ENCODE results near the gene MACROD2. TPM values are rescaled to one million over a fixed set of nuclear protein-coding genes. Genes with fewer than 3 reads are reported as not detected.

MACROD2 gene
- total and polyA plus RNA-seq, 2 experiments from 2014 or later: 2.8 to 4.3 TPM

GRCh38 chr20:14956026-14956425, 960.7 kb downstream of the MACROD2 start (continued):
- TF ChIP-seq, protein P1, sequence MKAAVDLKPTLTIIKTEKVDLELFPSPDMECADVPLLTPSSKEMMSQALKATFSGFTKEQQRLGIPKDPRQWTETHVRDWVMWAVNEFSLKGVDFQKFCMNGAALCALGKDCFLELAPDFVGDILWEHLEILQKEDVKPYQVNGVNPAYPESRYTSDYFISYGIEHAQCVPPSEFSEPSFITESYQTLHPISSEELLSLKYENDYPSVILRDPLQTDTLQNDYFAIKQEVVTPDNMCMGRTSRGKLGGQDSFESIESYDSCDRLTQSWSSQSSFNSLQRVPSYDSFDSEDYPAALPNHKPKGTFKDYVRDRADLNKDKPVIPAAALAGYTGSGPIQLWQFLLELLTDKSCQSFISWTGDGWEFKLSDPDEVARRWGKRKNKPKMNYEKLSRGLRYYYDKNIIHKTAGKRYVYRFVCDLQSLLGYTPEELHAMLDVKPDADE (IDR thresholded peaks at IDR 0.05): no peak
- TF ChIP-seq STAT1 (IDR thresholded peaks at IDR 0.05; ENCODE audit: unreplicated experiment) (no peak), NANOG (IDR thresholded peaks at IDR 0.05; ENCODE audit: borderline replicate concordance) (no peak), CTCF (conservative IDR thresholded peaks at IDR 0.05; ENCODE audit: low read depth in 2 of 2) (no peak), REST (IDR thresholded peaks at IDR 0.05; ENCODE audit: unreplicated experiment) (no peak), ZNF331 (CRISPR knock-in tag; IDR thresholded peaks at IDR 0.05; ENCODE audit: low read depth) (no peak), EZH2 (IDR thresholded peaks at IDR 0.05; ENCODE audit: low read depth, unreplicated experiment) (no peak)

DNA sequence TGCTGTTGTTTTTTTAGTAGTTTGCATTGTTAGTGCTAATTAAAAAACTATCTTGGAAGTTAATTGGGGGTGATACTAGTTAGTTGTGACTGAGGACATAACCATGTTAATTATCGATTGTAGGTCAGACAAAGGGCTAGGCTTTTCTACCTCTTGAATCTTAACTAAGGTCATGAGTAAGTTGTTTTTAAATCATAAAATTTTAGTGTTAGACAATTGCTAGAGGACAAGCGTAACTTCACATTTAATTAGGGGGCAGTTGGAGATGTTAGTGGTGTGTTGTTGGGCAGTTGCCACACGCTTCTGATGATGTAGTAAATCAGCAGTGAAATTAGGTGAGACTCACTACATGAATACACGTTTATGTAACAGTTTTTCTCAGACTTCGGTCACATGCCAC, 961.2 kb downstream of the MACROD2 start:
- H3K4me3 Mint-ChIP-seq: no peak overlapping the region
- 0 out of 2 replicates have a peak, but pooled peaks cover under 1% of the 10 kb centered on the region for H3K9me2 ChIP-seq (ENCODE audit: insufficient read depth)
- H2AFZ ChIP-seq: no peak overlapping the region
- H4K20me1 ChIP-seq (replicated peaks; ENCODE audit: insufficient read depth): no peaks in the 10 kb centered on the region
- H3K9me3 Mint-ChIP-seq: no peaks in the 10 kb centered on the region; the same call in 2 of the 3 replicates
- peak overlapping the region; percentile 44; the same call in 1 of the 2 replicates for H3K27ac Mint-ChIP-seq
- no peak for ATAC-seq
- H3K27ac ChIP-seq (ENCODE audit: low read depth): no peak overlapping the region
- H3K36me3 Mint-ChIP-seq (ENCODE audit: low read depth): no peaks in the 10 kb centered on the region
- H3K27me3 Mint-ChIP-seq (ENCODE audit: insufficient read depth, low read depth, poor library complexity): peaks cover 3% of the 10 kb centered on the region
- peaks cover 5% of the 10 kb centered on the region for H3K4me1 ChIP-seq (ENCODE audit: insufficient read depth)
- H3K4me3 ChIP-seq: no peak overlapping the region
- H3F3A ChIP-seq (replicated peaks; ENCODE audit: low read depth): no peaks in the 10 kb centered on the region
- no peak overlapping the region for H3K4me2 ChIP-seq
- H3K27me3 ChIP-seq (ENCODE audit: insufficient read depth): no peaks in the 10 kb centered on the region
- H3K36me3 ChIP-seq (ENCODE audit: insufficient read depth): no peaks in the 10 kb centered on the region
- peaks cover 28% of the 10 kb centered on the region for H3K4me1 Mint-ChIP-seq
- H3K79me2 ChIP-seq (replicated peaks; ENCODE audit: insufficient read depth): no peaks in the 10 kb centered on the region
- DNase-seq (ENCODE audit: low spot score): no peak
- TF ChIP-seq, protein P2, sequence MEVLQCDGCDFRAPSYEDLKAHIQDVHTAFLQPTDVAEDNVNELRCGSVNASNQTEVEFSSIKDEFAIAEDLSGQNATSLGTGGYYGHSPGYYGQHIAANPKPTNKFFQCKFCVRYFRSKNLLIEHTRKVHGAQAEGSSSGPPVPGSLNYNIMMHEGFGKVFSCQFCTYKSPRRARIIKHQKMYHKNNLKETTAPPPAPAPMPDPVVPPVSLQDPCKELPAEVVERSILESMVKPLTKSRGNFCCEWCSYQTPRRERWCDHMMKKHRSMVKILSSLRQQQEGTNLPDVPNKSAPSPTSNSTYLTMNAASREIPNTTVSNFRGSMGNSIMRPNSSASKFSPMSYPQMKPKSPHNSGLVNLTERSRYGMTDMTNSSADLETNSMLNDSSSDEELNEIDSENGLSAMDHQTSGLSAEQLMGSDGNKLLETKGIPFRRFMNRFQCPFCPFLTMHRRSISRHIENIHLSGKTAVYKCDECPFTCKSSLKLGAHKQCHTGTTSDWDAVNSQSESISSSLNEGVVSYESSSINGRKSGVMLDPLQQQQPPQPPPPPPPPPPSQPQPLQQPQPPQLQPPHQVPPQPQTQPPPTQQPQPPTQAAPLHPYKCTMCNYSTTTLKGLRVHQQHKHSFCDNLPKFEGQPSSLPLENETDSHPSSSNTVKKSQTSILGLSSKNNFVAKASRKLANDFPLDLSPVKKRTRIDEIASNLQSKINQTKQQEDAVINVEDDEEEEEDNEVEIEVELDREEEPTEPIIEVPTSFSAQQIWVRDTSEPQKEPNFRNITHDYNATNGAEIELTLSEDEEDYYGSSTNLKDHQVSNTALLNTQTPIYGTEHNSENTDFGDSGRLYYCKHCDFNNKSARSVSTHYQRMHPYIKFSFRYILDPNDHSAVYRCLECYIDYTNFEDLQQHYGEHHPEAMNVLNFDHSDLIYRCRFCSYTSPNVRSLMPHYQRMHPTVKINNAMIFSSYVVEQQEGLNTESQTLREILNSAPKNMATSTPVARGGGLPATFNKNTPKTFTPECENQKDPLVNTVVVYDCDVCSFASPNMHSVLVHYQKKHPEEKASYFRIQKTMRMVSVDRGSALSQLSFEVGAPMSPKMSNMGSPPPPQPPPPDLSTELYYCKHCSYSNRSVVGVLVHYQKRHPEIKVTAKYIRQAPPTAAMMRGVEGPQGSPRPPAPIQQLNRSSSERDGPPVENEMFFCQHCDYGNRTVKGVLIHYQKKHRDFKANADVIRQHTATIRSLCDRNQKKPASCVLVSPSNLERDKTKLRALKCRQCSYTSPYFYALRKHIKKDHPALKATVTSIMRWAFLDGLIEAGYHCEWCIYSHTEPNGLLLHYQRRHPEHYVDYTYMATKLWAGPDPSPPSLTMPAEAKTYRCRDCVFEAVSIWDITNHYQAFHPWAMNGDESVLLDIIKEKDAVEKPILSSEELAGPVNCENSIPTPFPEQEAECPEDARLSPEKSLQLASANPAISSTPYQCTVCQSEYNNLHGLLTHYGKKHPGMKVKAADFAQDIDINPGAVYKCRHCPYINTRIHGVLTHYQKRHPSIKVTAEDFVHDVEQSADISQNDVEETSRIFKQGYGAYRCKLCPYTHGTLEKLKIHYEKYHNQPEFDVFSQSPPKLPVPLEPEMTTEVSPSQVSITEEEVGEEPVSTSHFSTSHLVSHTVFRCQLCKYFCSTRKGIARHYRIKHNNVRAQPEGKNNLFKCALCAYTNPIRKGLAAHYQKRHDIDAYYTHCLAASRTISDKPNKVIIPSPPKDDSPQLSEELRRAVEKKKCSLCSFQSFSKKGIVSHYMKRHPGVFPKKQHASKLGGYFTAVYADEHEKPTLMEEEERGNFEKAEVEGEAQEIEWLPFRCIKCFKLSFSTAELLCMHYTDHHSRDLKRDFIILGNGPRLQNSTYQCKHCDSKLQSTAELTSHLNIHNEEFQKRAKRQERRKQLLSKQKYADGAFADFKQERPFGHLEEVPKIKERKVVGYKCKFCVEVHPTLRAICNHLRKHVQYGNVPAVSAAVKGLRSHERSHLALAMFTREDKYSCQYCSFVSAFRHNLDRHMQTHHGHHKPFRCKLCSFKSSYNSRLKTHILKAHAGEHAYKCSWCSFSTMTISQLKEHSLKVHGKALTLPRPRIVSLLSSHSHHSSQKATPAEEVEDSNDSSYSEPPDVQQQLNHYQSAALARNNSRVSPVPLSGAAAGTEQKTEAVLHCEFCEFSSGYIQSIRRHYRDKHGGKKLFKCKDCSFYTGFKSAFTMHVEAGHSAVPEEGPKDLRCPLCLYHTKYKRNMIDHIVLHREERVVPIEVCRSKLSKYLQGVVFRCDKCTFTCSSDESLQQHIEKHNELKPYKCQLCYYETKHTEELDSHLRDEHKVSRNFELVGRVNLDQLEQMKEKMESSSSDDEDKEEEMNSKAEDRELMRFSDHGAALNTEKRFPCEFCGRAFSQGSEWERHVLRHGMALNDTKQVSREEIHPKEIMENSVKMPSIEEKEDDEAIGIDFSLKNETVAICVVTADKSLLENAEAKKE (CRISPR knock-in tag; IDR thresholded peaks at IDR 0.05): no peak
- TF ChIP-seq ZNF331 (CRISPR knock-in tag; IDR thresholded peaks at IDR 0.05; ENCODE audit: low read depth) (no peak), CTCF (conservative IDR thresholded peaks at IDR 0.05; ENCODE audit: low read depth in 2 of 2) (no peak), NANOG (IDR thresholded peaks at IDR 0.05; ENCODE audit: borderline replicate concordance) (no peak), EZH2phosphoT487 (IDR thresholded peaks at IDR 0.05; ENCODE audit: unreplicated experiment) (no peak), EZH2 (IDR thresholded peaks at IDR 0.05; ENCODE audit: low read depth, unreplicated experiment) (no peak)

Measured in GM23338 (cell line).